ENCODE results near the gene KRTAP5-1. TPM values are rescaled to one million over a fixed set of nuclear protein-coding genes. Genes with fewer than 3 reads are reported as not detected.

The KRTAP5-1 gene
- total and polyA plus RNA-seq, 10 of the 15 experiments (the other 5 are each of a cell fraction or from before 2014, with no cell fraction given): not detected

DNA sequence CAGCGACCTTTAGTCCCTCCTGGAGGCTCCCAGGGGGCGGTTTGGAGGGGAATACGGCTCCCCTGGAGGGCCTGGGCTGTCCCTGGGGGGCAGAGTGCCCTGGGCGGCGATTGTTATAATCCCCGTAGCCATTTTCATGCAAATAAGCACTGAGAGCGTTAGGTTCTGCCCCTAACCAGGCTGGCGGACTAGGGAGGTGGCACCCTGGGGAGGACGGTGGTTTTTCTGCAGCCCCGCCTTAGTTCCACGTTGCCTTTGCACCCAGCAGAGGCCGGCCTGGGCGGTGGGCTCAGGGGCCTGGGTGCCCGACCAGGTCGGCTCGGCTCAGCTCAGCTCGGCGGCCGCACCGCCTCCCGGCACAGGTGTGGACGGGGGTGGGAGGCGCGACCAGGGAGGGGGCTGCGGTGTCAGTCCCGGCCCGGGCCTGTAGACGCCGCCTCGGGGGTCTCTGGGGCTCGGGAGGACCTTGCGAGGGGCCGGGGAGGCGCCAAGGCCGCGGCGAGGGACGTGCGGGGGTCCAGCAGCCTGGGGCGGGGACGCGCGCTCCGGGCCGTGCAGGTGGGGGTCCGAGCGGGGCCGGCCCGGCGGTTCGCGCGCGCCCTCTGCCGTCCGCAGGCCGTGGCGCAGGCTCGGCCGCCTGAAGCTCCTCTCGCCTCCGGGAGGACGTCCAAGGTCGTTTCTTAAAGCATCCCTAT is 10.7 kb downstream of the KRTAP5-1 start (continued):
- TF ChIP-seq, protein P1, sequence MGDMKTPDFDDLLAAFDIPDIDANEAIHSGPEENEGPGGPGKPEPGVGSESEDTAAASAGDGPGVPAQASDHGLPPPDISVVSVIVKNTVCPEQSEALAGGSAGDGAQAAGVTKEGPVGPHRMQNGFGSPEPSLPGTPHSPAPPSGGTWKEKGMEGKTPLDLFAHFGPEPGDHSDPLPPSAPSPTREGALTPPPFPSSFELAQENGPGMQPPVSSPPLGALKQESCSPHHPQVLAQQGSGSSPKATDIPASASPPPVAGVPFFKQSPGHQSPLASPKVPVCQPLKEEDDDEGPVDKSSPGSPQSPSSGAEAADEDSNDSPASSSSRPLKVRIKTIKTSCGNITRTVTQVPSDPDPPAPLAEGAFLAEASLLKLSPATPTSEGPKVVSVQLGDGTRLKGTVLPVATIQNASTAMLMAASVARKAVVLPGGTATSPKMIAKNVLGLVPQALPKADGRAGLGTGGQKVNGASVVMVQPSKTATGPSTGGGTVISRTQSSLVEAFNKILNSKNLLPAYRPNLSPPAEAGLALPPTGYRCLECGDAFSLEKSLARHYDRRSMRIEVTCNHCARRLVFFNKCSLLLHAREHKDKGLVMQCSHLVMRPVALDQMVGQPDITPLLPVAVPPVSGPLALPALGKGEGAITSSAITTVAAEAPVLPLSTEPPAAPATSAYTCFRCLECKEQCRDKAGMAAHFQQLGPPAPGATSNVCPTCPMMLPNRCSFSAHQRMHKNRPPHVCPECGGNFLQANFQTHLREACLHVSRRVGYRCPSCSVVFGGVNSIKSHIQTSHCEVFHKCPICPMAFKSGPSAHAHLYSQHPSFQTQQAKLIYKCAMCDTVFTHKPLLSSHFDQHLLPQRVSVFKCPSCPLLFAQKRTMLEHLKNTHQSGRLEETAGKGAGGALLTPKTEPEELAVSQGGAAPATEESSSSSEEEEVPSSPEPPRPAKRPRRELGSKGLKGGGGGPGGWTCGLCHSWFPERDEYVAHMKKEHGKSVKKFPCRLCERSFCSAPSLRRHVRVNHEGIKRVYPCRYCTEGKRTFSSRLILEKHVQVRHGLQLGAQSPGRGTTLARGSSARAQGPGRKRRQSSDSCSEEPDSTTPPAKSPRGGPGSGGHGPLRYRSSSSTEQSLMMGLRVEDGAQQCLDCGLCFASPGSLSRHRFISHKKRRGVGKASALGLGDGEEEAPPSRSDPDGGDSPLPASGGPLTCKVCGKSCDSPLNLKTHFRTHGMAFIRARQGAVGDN (IDR thresholded peaks at IDR 0.05): no peak
- TF ChIP-seq RAD51 (IDR thresholded peaks at IDR 0.05): no peak

- Histone ChIP-seq H3K4me1 (ENCODE audit: control insufficient read depth, insufficient read depth, low read length) (no peaks in the 10 kb centered on the region), H3K4me2 (ENCODE audit: control insufficient read depth, insufficient read depth) (0 out of 2 replicates have a peak overlapping the region, but pooled peaks have one; percentile 3), H3K4me3 (no peak overlapping the region), H3K79me2 (ENCODE audit: control insufficient read depth, insufficient read depth, low read length) (no peaks in the 10 kb centered on the region), H3K9me3 (replicated peaks; ENCODE audit: control insufficient read depth, insufficient read depth, low read length) (peaks cover 4% of the 10 kb centered on the region; the same call in 1 of the 3 replicates), H4K20me1 (ENCODE audit: control insufficient read depth, insufficient read depth) (no peaks in the 10 kb centered on the region), H3K27me3 (replicated peaks in 1 of 2; ENCODE audit: control insufficient read depth in 2 of 2, insufficient read depth in 2 of 2, low read length in 1 of 2) (peaks cover 2 to 10% of the 10 kb centered on the region in 2 experiments; a peak in 3 of 4 replicates), H3K27ac (ENCODE audit: control insufficient read depth, insufficient read depth) (no peak overlapping the region), H3K36me3 (ENCODE audit: control insufficient read depth in 2 of 2, insufficient read depth in 2 of 2, low read length in 1 of 2) (no peaks in the 10 kb centered on the region), H3K9ac (ENCODE audit: control insufficient read depth, insufficient read depth, low read length) (no peak overlapping the region), H2AFZ (ENCODE audit: control insufficient read depth, low read depth, low read length) (no peak overlapping the region)
- BruUV-seq (replicated peaks): no TSS peak
- in situ Hi-C loops (cut with MboI) (no loop called here), intact Hi-C loops (cut with micrococcal nuclease; ENCODE audit: unreplicated experiment) (loop anchor here (2.0 to 10.0 kb wide), 4 partner anchors 121 to 459 kb away; partner anchors contain the start of gene TOLLIP)
- FAIRE-seq: no peak
- CTCF ChIA-PET: interaction anchor here (1.0 to 2.4 kb wide), 9 partner anchors 9 to 371 kb away, joined by 3 to 20 read pairs (median 7); no protein-coding TSS in a partner anchor
- no peak for DNase-seq (ENCODE audit: low read depth, low spot score)
- ATAC-seq: no peak; the same call in 2 of the 3 replicates
- SMC1A ChIA-PET (ENCODE audit: uncharacterized antibody, unreplicated experiment): interaction anchor here (1.4 to 2.0 kb wide), 2 partner anchors 25 to 458 kb away, joined by 3 to 8 read pairs; no protein-coding TSS in a partner anchor
- RAD21 ChIA-PET (ENCODE audit: unreplicated experiment): interaction anchor here (1.3 to 2.5 kb wide), 3 partner anchors 27 to 59 kb away, joined by 4 to 23 read pairs (median 11); no protein-coding TSS in a partner anchor
- POLR2A ChIA-PET: no interaction called here
- 4% methylated on average over 7 of the region's 7 CpGs for WGBS (ENCODE audit: insufficient coverage, insufficient replicate concordance, low lambda C conversion rate, missing lambda C conversion rate)
- TF ChIP-seq, protein P2, sequence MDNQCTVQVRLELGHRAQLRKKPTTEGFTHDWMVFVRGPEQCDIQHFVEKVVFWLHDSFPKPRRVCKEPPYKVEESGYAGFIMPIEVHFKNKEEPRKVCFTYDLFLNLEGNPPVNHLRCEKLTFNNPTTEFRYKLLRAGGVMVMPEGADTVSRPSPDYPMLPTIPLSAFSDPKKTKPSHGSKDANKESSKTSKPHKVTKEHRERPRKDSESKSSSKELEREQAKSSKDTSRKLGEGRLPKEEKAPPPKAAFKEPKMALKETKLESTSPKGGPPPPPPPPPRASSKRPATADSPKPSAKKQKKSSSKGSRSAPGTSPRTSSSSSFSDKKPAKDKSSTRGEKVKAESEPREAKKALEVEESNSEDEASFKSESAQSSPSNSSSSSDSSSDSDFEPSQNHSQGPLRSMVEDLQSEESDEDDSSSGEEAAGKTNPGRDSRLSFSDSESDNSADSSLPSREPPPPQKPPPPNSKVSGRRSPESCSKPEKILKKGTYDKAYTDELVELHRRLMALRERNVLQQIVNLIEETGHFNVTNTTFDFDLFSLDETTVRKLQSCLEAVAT (IDR thresholded peaks at IDR 0.05): no peak
- TF ChIP-seq FOXK2 (IDR thresholded peaks at IDR 0.05): no peak
- no peak for TF ChIP-seq SUPT20H (IDR thresholded peaks at IDR 0.05; ENCODE audit: borderline replicate concordance, control insufficient read depth, low read depth, low read length)
- TF ChIP-seq IKZF2 (IDR thresholded peaks at IDR 0.05): no peak
- no peak for TF ChIP-seq PRDM15 (CRISPR knock-in tag; IDR thresholded peaks at IDR 0.05)
- TF ChIP-seq HCFC1 (IDR thresholded peaks at IDR 0.05; ENCODE audit: low read length): no peak
- no peak for TF ChIP-seq EGR1 (IDR thresholded peaks at IDR 0.05; ENCODE audit: borderline replicate concordance in 1 of 2, low read depth in 2 of 2, low read length in 2 of 2)
- no peak for TF ChIP-seq BHLHE40 (IDR thresholded peaks at IDR 0.05; ENCODE audit: borderline replicate concordance in 1 of 2, low read depth in 2 of 2, low read length in 1 of 2)
- no peak for TF ChIP-seq GATAD2B (conservative IDR thresholded peaks at IDR 0.05; ENCODE audit: low read depth)
Observed at GRCh38 chr11:1573903-1574237, 11.2 kb downstream of the KRTAP5-1 start.
